ENCODE data around the gene LRGUK.

LRGUK gene

DNA sequence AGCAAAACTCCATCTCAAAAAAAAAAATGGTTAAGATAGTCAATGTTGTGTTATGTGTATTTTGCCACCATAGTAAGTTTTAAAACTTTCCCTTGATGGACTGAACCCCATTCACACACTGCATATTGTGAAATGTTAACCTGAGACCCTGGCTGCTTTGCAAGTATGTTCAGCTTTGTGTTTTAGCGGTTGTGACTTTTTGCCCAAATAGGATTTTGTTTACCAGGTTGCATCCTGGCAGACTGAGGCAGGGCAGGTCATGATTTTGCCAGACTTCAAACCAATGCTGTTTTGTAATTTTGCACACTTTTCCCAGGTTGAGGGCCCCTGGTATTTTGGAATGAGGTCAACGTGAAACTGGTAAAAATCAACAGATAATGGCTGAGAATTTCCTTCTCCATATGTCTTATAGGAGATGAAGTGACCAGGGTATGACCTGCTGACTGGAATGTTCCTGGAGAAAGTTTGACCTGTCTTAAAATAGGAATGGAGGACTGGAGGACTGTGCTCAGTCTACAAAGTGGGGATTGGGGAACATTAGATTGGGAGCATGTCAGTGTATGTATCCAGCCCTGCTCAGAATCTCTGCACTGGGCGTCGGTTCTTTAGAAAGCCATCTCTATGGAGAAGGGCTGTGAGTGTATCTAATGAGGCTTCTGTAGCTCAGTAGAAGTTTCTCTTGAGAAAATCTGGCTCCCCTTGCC, 76.2 kb downstream of the LRGUK start:
- no peak for TF ChIP-seq CTCF (IDR thresholded peaks at IDR 0.05; ENCODE audit: low read depth, low read length)
- H3K36me3 ChIP-seq = no peaks in the 10 kb centered on the region
- peaks cover 7% of the 10 kb centered on the region; the same call in 1 of the 2 replicates for H3K4me1 ChIP-seq
- H3K27me3 ChIP-seq = no peaks in the 10 kb centered on the region
- no peak overlapping the region for H3K4me3 ChIP-seq (ENCODE audit: low read depth, low read length)
- DNase-seq = no peak
- H3K9me3 ChIP-seq = no peaks in the 10 kb centered on the region

GRCh38 chr7:134209322-134210015, 82.3 kb downstream of the LRGUK start:
- no peak for DNase-seq
- Histone ChIP-seq H3K4me3 (ENCODE audit: low read depth, low read length) (no peak overlapping the region), H3K4me1 (no peaks in the 10 kb centered on the region), H3K27me3 (no peaks in the 10 kb centered on the region), H3K36me3 (no peaks in the 10 kb centered on the region), H3K9me3 (no peaks in the 10 kb centered on the region)
- TF ChIP-seq CTCF (IDR thresholded peaks at IDR 0.05; ENCODE audit: low read depth, low read length) = no peak

DNA sequence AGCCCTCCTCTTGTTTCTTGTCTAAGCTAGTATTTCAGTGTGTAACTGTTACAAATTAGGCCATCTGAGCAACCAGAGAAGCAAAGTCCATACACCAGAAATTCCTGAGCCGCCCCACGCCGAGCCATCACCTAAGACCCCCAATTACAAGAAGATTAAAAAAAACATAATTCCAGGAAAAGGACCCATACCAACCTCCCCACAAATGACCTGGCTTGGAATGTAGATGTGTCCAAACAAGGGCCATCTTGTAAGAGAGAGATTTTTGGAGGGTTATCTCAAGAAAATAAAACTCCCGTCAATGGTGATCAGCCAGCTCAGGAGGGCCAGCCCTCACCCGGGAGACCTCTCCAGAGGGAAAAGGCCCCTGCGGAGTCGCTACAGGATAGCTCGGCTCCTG, 83.1 kb downstream of the LRGUK start:
- Histone ChIP-seq H3K27me3 (no peaks in the 10 kb centered on the region), H3K4me1 (no peaks in the 10 kb centered on the region), H3K36me3 (no peaks in the 10 kb centered on the region), H3K4me3 (ENCODE audit: low read depth, low read length) (no peak overlapping the region), H3K9me3 (no peaks in the 10 kb centered on the region)
- no peak for DNase-seq
- TF ChIP-seq CTCF (IDR thresholded peaks at IDR 0.05; ENCODE audit: low read depth, low read length) = no peak

- H3K36me3 ChIP-seq = no peaks in the 10 kb centered on the region
- no peaks in the 10 kb centered on the region for H3K9me3 ChIP-seq
- no peak for TF ChIP-seq CTCF (IDR thresholded peaks at IDR 0.05; ENCODE audit: low read depth, low read length)
- no peaks in the 10 kb centered on the region for H3K4me1 ChIP-seq
- no peak overlapping the region for H3K4me3 ChIP-seq (ENCODE audit: low read depth, low read length)
- DNase-seq = no peak
- no peaks in the 10 kb centered on the region for H3K27me3 ChIP-seq
Measured at GRCh38 chr7:134210976-134211663, 84.0 kb downstream of the LRGUK start.

DNA sequence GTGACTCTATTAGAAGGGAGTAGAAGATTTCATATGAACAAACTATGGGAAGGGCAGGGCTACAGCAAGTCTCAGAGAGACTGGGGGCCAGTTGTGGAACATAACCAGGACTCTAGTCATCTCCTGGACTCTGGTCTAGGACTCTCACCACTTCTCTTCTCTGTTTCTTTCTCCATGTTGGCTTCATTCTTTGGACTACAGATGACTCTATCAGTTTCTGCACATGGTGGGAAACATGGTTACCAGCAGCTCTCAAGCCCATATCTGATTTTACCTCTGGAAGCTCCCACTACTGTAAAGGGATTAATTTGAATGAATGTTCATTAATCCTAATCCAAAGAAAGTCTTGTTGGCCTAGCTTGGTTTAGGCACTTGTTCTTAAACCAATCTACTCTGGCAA, 84.7 kb downstream of the LRGUK start:
- Histone ChIP-seq H3K27me3 (no peaks in the 10 kb centered on the region), H3K9me3 (no peaks in the 10 kb centered on the region), H3K36me3 (no peaks in the 10 kb centered on the region), H3K4me3 (ENCODE audit: low read depth, low read length) (no peak overlapping the region), H3K4me1 (no peaks in the 10 kb centered on the region)
- DNase-seq = no peak
- no peak for TF ChIP-seq CTCF (IDR thresholded peaks at IDR 0.05; ENCODE audit: low read depth, low read length)
